Glutamatergic neuron (in vitro differentiated cells): Measurements from ENCODE around the gene TMLHE. TPM values are rescaled to one million over a fixed set of nuclear protein-coding genes. Genes with fewer than 3 reads are reported as not detected.
A peak's percentile ranks its signal among the peaks of the same experiment; 100 is the strongest.
"Not testable (repeated sequence)": the region's sequence is repeated elsewhere in the genome, so short reads cannot be mapped to it uniquely, and the experiment has no call there.

Source experiments
- DNase-seq: peaks from one replicate; pipeline ENCODE4 v3.0.0; 2022
- H3K27ac Mint-ChIP-seq: one replicate; pipeline ENCODE4 v1.8.0; 2020; ENCODE audit warnings: mild to moderate bottlenecking, mixed read lengths, inconsistent platforms; ENCODE audit not compliant: unreplicated experiment
- H3K27me3 Mint-ChIP-seq: one replicate; pipeline ENCODE4 v1.8.0; 2020; ENCODE audit warnings: mild to moderate bottlenecking, moderate library complexity, mixed read lengths, inconsistent platforms; ENCODE audit not compliant: unreplicated experiment
- H3K36me3 Mint-ChIP-seq: one replicate; pipeline ENCODE4 v1.8.0; 2020; ENCODE audit warnings: mild to moderate bottlenecking, mixed read lengths, inconsistent platforms; ENCODE audit not compliant: unreplicated experiment
- H3K4me1 Mint-ChIP-seq: one replicate; pipeline ENCODE4 v1.8.0; 2020; ENCODE audit warnings: mild to moderate bottlenecking, low read depth, mixed read lengths, inconsistent platforms; ENCODE audit not compliant: unreplicated experiment
- H3K4me3 Mint-ChIP-seq: one replicate; pipeline ENCODE4 v1.8.0; 2020; ENCODE audit warnings: mild to moderate bottlenecking, mixed read lengths, inconsistent platforms; ENCODE audit not compliant: unreplicated experiment
- H3K9me3 Mint-ChIP-seq: one replicate; pipeline ENCODE4 v1.8.0; 2020; ENCODE audit warnings: mild to moderate bottlenecking, moderate library complexity, mixed read lengths, inconsistent platforms; ENCODE audit not compliant: unreplicated experiment
- long read RNA-seq: library from polyadenylated mRNA; unstranded; transcript quantifications from one replicate; pipeline ENCODE4 v2.0.0, GENCODE V29; 2020; ENCODE audit not compliant: unreplicated experiment
- total RNA-seq: library from RNA; stranded (reverse); fragmentation: NEBNext Ultra II Directional; extraction: Animal tissue kit (Norgen Biotek cat#: 25700); gene quantifications from one replicate; pipeline ENCODE4 v1.2.1, GENCODE V29; 2021; ENCODE audit not compliant: unreplicated experiment
- TF ChIP-seq, protein P1 (sequence below): fragments of 200-600 bp; sonication (generic); IDR thresholded peaks from one replicate; pipeline ENCODE4 v1.5.0; 2021; ENCODE audit not compliant: partially characterized antibody, unreplicated experiment

Gene TMLHE, protein sequence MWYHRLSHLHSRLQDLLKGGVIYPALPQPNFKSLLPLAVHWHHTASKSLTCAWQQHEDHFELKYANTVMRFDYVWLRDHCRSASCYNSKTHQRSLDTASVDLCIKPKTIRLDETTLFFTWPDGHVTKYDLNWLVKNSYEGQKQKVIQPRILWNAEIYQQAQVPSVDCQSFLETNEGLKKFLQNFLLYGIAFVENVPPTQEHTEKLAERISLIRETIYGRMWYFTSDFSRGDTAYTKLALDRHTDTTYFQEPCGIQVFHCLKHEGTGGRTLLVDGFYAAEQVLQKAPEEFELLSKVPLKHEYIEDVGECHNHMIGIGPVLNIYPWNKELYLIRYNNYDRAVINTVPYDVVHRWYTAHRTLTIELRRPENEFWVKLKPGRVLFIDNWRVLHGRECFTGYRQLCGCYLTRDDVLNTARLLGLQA
- total RNA-seq = 26.1 TPM
- long read RNA-seq, transcript TMLHE-201 (8 exons, 2,832 nt) = major isoform, 5 of 10 reads
- long read RNA-seq, partial matches to known transcripts = 2 of 10 reads
- long read RNA-seq, other reads (novel, unspliced or antisense) = 1 of 10 reads

DNA sequence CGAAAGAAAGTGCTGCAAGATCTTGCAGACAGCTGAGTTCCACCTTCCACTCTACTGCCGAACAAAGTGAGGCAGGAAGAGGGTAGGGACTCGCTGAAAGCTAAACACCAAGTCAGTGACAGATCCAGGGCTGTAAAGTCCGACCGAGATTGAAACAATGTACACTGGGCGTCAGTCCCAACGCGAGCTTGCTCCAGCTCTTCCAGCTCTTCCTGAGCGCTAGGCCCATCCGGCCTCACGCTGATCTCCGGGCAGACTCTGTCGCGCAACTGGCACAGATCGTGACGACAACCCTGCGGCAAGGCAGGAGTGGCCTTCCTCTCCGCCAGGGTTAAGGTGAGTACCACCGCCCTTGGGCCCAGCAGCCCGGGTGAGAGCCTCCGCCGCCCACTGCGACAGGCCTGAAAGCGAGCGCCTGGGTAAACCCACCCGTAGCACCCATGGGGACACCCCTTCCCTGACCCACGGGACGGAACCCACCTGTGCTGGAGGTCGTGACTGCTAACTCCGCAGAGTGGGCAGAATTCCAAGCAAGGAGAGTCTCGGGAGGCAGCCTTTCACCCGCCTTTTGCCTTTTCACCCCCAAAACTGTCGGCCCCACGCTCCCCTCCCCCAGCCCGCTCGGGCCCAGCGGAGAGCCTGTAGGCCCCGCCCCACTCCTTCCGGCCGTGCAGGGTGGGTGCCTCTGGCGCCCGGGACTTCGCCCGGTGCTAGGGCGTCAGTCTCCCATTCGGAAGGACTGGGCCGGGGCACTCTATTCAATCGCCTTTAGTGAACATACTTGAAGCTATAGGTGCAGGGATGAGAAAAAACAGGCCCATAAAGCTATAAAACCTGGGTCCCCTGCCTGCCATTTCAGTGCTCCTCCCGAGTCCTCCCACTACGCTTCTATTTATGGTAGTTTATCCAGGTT, at the start of gene TMLHE, which contains the start of gene SPRY3:
TSS of gene TMLHE (minus strand) at position 641 of the 913 bp plus-strand sequence. CDS start 67,676 bp downstream, outside the sequence.
TSS of gene SPRY3 (plus strand) at position 275 of the 913 bp plus-strand sequence.
- peak within 1 kb of the TSS; percentile 87 for H3K4me3 Mint-ChIP-seq
- H3K36me3 Mint-ChIP-seq = no peaks in the 10 kb centered on the region
- peak within 1 kb of the TSS; percentile 95 for H3K27ac Mint-ChIP-seq
- H3K27me3 Mint-ChIP-seq = peaks cover 3% of the 10 kb centered on the region
- TF ChIP-seq, protein P1, sequence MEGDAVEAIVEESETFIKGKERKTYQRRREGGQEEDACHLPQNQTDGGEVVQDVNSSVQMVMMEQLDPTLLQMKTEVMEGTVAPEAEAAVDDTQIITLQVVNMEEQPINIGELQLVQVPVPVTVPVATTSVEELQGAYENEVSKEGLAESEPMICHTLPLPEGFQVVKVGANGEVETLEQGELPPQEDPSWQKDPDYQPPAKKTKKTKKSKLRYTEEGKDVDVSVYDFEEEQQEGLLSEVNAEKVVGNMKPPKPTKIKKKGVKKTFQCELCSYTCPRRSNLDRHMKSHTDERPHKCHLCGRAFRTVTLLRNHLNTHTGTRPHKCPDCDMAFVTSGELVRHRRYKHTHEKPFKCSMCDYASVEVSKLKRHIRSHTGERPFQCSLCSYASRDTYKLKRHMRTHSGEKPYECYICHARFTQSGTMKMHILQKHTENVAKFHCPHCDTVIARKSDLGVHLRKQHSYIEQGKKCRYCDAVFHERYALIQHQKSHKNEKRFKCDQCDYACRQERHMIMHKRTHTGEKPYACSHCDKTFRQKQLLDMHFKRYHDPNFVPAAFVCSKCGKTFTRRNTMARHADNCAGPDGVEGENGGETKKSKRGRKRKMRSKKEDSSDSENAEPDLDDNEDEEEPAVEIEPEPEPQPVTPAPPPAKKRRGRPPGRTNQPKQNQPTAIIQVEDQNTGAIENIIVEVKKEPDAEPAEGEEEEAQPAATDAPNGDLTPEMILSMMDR = no peak
- peak; percentile 62 for DNase-seq
- H3K9me3 Mint-ChIP-seq = no peaks in the 10 kb centered on the region
- no peaks in the 10 kb centered on the region for H3K4me1 Mint-ChIP-seq

DNA sequence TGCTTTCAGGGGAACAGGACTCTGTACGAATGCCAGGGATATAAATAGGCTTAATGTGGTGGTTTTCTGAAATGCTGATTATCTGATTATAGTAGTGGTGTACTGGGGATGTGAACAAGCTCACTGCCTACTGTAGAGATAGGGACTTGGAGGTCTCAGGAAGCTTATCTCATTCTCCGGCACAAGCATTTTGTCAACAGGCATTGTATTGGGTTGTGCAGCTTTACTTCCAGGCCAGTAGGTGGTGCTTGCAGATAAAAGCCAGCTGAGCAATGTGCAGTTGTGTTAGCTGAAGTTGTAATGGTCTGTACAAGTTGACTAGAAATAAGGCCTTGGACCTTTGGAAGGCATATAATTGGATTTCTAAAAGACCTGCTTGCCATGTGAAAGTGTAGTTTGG, 49.5 kb upstream of the TMLHE start:
- Mint-ChIP-seq H3K27me3 (no peaks in the 10 kb centered on the region), H3K36me3 (no peaks in the 10 kb centered on the region), H3K4me3 (no peak overlapping the region), H3K4me1 (no peaks in the 10 kb centered on the region), H3K9me3 (peaks cover 2% of the 10 kb centered on the region), H3K27ac (no peak overlapping the region)
- DNase-seq = no peak
- TF ChIP-seq, protein P1 = no peak

DNA sequence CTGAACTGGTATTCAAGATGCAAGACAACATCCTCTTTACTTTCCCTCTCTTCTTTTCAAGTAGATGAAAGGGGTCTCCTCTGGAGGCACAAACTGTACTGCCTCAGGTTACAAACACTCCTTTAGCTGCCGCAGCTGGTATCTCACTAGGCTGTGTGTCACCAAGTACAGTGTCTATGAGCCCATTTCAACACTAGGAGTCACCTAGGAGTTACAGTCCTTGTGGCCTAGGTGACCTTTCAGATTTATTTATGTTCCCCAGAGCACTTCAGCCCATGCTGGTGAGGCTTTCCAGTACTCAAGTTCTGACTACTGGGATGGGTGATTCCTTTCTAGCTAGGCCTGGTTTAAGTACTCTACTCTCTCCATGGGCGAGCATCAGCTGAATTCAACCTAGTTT, 32.4 kb upstream of the TMLHE start:
- no peak overlapping the region for H3K4me3 Mint-ChIP-seq
- H3K27ac Mint-ChIP-seq = no peak overlapping the region
- no peaks in the 10 kb centered on the region for H3K36me3 Mint-ChIP-seq
- DNase-seq = no peak
- H3K4me1 Mint-ChIP-seq = peaks cover 3% of the 10 kb centered on the region
- no peaks in the 10 kb centered on the region for H3K9me3 Mint-ChIP-seq
- H3K27me3 Mint-ChIP-seq = peaks cover 2% of the 10 kb centered on the region
- TF ChIP-seq, protein P1 = no peak

DNA sequence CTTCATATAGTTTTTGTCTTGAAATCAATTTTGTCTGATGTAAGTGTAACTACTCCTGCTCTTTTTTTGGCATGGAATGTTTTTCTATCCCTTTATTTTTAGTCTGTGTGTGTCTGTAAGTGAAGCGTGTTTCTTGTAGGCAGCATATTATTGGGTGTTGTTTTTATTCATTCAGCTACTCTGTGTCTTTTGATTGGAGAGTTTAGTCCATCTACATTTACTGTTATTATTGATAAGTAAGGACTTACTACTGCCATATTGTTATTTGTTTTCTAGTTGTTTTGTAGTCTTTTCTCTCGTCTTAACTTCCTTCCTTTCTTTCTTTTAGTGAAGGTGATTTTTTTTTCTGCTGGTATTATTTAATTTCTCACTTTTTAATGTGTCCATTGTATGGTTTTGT, 30.5 kb upstream of the TMLHE start:
- DNase-seq = no peak
- Mint-ChIP-seq H3K4me3 (no peak overlapping the region), H3K36me3 (no peaks in the 10 kb centered on the region), H3K9me3 (no peaks in the 10 kb centered on the region), H3K4me1 (peaks cover 3% of the 10 kb centered on the region), H3K27me3 (peaks cover 2% of the 10 kb centered on the region), H3K27ac (no peak overlapping the region)
- TF ChIP-seq, protein P1 = no peak

DNA sequence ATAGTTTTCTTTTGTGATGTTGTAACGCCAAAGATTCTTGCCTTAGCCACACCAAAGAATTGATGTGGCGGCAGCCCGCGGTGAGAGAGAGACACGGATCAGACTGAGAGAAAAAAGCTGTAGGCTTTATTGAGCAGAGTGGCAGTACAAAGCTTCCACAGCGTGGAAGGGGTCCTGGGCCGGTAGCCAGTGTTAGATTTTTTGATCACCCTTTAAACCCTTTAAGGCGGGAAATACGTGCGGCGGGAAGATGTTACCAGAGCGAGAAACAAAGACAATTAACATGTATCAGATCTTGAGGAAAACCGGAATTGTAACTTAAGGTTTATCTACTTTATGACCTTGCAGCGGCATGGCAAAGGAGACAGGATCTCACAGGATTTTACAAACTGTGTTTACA, 28.6 kb upstream of the TMLHE start:
- DNase-seq = peak; percentile 12
- not testable (repeated sequence) for H3K9me3 Mint-ChIP-seq, H3K27me3 Mint-ChIP-seq, H3K36me3 Mint-ChIP-seq, H3K4me1 Mint-ChIP-seq
- H3K4me3 Mint-ChIP-seq = peak overlapping the region; percentile 92
- peak overlapping the region; percentile 80 for H3K27ac Mint-ChIP-seq
